Endothelial cell of umbilical vein (primary cell): Measurements from ENCODE around the gene GNB2. TPM values are rescaled to one million over a fixed set of nuclear protein-coding genes. Genes with fewer than 3 reads are reported as not detected.
A peak's percentile ranks its signal among the peaks of the same experiment; 100 is the strongest.

Experiments
- BruUV-seq: library from RNA; stranded (reverse); fragments of 400-500 nt; replicated peaks from 2 replicates; lab custom pipeline; 2021; lab: Mats Ljungman, UMichigan
- CTCF ChIA-PET: fragments of 300-600, 350-600 bp; sonication (Branson Sonifier 250); formaldehyde crosslinking; loops from one replicate; lab custom pipeline; 2021; ENCODE audit warnings: antibody characterized with exemption, inconsistent platforms; lab: Charles Lee
- POLR2A ChIA-PET: fragments of 300-600, 350-600 bp; sonication (Branson Sonifier 250); formaldehyde crosslinking; loops from one replicate; lab custom pipeline; 2021; ENCODE audit warnings: antibody characterized with exemption, inconsistent platforms; lab: Charles Lee
- DNase-seq: peaks from one replicate; pipeline ENCODE4 v3.0.0-alpha.2; 2011; ENCODE audit warnings: low read depth, low spot score
- FAIRE-seq: peaks from 2 replicates; lab custom pipeline; 2011; peaks lifted over from hg19 to GRCh38; lab: Jason Lieb, UNC
- H2AFZ ChIP-seq: 2 replicates; pipeline ENCODE4 v1.6.0; 2012; ENCODE audit warnings: low read depth, low read length, control low read depth, inconsistent platforms
- H3K27ac ChIP-seq: 2 replicates; pipeline ENCODE4 v1.5.1; 2011; ENCODE audit warnings: low read depth, mild to moderate bottlenecking, control low read depth, low read length, moderate library complexity; ENCODE audit not compliant: insufficient read depth
- H3K27me3 ChIP-seq, 2 experiments: 2 replicates each; pipeline versions ENCODE4 v1.6.0 to v1.6.1; 2011; ENCODE audit warnings: low read length in 2 of 2, mixed read lengths in 1 of 2; ENCODE audit not compliant: control insufficient read depth in 2 of 2, insufficient read depth in 2 of 2
- H3K36me3 ChIP-seq, 2 experiments: 2 replicates in 1 of 2; 3 replicates in 1 of 2; pipeline ENCODE4 v1.5.1; 2011; ENCODE audit warnings: low read length in 2 of 2, mild to moderate bottlenecking in 1 of 2, moderate library complexity in 1 of 2; ENCODE audit not compliant: control insufficient read depth in 2 of 2, insufficient read depth in 2 of 2; ENCODE audit errors: extremely low read depth in 1 of 2
- H3K4me1 ChIP-seq: 3 replicates; pipeline ENCODE4 v1.5.1; 2011; ENCODE audit warnings: mild to moderate bottlenecking, low read length; ENCODE audit not compliant: control insufficient read depth, insufficient read depth; ENCODE audit errors: extremely low read depth
- H3K4me2 ChIP-seq: 2 replicates; pipeline ENCODE4 v1.6.1; 2011; ENCODE audit warnings: low read length, control low read depth, mixed read lengths; ENCODE audit not compliant: insufficient read depth
- H3K4me3 ChIP-seq, 3 experiments: fragments of 200-600 bp in 1 of 3; sonication (generic), shearing (Covaris generic) in 1 of 3; replicated peaks in 1 of 3; 2 replicates each; pipeline ENCODE4 v1.5.1; 2011 to 2016; ENCODE audit warnings: control low read depth in 3 of 3, low read length in 3 of 3, mild to moderate bottlenecking in 2 of 3, inconsistent platforms in 1 of 3, low read depth in 1 of 3, moderate library complexity in 1 of 3; ENCODE audit not compliant: insufficient read depth in 1 of 3
- H3K79me2 ChIP-seq: 2 replicates; pipeline ENCODE4 v1.6.0; 2012; ENCODE audit warnings: low read length, inconsistent platforms; ENCODE audit not compliant: control insufficient read depth, insufficient read depth
- H3K9ac ChIP-seq: replicated peaks from 2 replicates; pipeline ENCODE3; 2011; ENCODE audit warnings: low read length, control low read depth; ENCODE audit not compliant: insufficient read depth; ENCODE audit errors: extremely low read depth
- H3K9me1 ChIP-seq: replicated peaks from 3 replicates; pipeline ENCODE4 v1.6.0; 2011; ENCODE audit warnings: mild to moderate bottlenecking, low read length; ENCODE audit not compliant: control insufficient read depth, insufficient read depth; ENCODE audit errors: extremely low read depth
- H3K9me3 ChIP-seq: replicated peaks from 2 replicates; pipeline ENCODE4 v1.5.1; 2012; ENCODE audit warnings: low read length, inconsistent platforms; ENCODE audit not compliant: control insufficient read depth, insufficient read depth
- H4K20me1 ChIP-seq: replicated peaks from 2 replicates; pipeline ENCODE3; 2011; ENCODE audit warnings: mild to moderate bottlenecking, low read length; ENCODE audit not compliant: control insufficient read depth, insufficient read depth; ENCODE audit errors: extremely low read depth
- CTCF ChIP-seq, 2 donors: IDR thresholded peaks; 1 replicate in 1 of 2; 2 replicates in 1 of 2; pipeline ENCODE4 v1.5.1; 2011; ENCODE audit warnings: low read length in 2 of 2, mild to moderate bottlenecking in 2 of 2, moderate library complexity in 2 of 2, control low read depth in 1 of 2, inconsistent platforms in 1 of 2, low read depth in 1 of 2; ENCODE audit not compliant: insufficient read depth in 1 of 2; ENCODE audit errors: extremely low read depth in 1 of 2
- EZH2 ChIP-seq: IDR thresholded peaks from 2 replicates; pipeline ENCODE4 v1.6.1; 2012; ENCODE audit warnings: borderline replicate concordance, low read depth, mild to moderate bottlenecking, moderate library complexity, low read length, inconsistent platforms; ENCODE audit not compliant: severe bottlenecking
- FOS ChIP-seq: IDR thresholded peaks from 2 replicates; pipeline ENCODE4 v1.6.1; 2011; ENCODE audit warnings: mild to moderate bottlenecking, low read length, moderate library complexity, borderline replicate concordance; ENCODE audit not compliant: insufficient read depth
- GATA2 ChIP-seq: IDR thresholded peaks from 2 replicates; pipeline ENCODE4 v1.7.0; 2011; ENCODE audit warnings: low read depth, mild to moderate bottlenecking, moderate library complexity, mixed read lengths, low read length; ENCODE audit not compliant: insufficient read length, insufficient read depth
- JUN ChIP-seq: IDR thresholded peaks from 2 replicates; pipeline ENCODE4 v1.6.1; 2011; ENCODE audit warnings: borderline replicate concordance, low read depth; ENCODE audit not compliant: insufficient read length, insufficient read depth
- MAX ChIP-seq: IDR thresholded peaks from 2 replicates; pipeline ENCODE4 v1.6.1; 2011; ENCODE audit not compliant: insufficient read depth, insufficient read length
- MYC ChIP-seq: IDR thresholded peaks from one replicate; pipeline ENCODE4 v1.6.1; 2011; ENCODE audit warnings: mild to moderate bottlenecking, low read depth, low read length
- POLR2A ChIP-seq: IDR thresholded peaks from 2 replicates; pipeline ENCODE4 v1.6.1; 2012; ENCODE audit warnings: low read depth, mild to moderate bottlenecking, control low read depth, low read length
- POLR2AphosphoS5 ChIP-seq: IDR thresholded peaks from 2 replicates; pipeline ENCODE4 v1.6.1; 2012; ENCODE audit warnings: low read depth, mild to moderate bottlenecking, control low read depth, low read length, moderate library complexity; ENCODE audit not compliant: insufficient read depth
- dilution Hi-C: fragments of 300-500 bp; cut with MboI; formaldehyde crosslinking; loops from one replicate; pipeline ENCODE4 v1.15.0; 2019; ENCODE audit warnings: low sequenced_read_pairs; ENCODE audit not compliant: extremely low pct_ligation_motif_present
- intact Hi-C: fragments of 100-400 bp; cut with micrococcal nuclease; formaldehyde crosslinking; loops from one replicate; pipeline ENCODE4 v1.10.0; 2022
- polyA plus RNA-seq, 4 experiments: library from polyadenylated mRNA; depleted of rRNA in 3 of 4; stranded (reverse) in 3 of 4; unstranded in 1 of 4; fragments of >200 nt; gene quantifications; 2 replicates each; pipeline versions ENCODE4 v1.2.1 to v1.2.3, GENCODE V29; 2011 to 2012; ENCODE audit warnings: missing spikeins in 1 of 4
- total RNA-seq: library from RNA; stranded (reverse); gene quantifications from 2 replicates; pipeline ENCODE4 v1.2.3, GENCODE V29; 2021

GNB2 gene
- total and polyA plus RNA-seq, 2 donors (not counting 3 experiments of a cell fraction or from before 2014, with no cell fraction given) = 297 to 433 TPM

GRCh38 chr7:100629117-100629716 lies 44.3 kb upstream of the GNB2 start:
- FAIRE-seq (no peak), DNase-seq (no peak)
- Histone ChIP-seq H3K79me2 (no peaks in the 10 kb centered on the region), H3K4me1 (peaks cover 8% of the 10 kb centered on the region), H3K27me3 (peaks cover 1 to 3% of the 10 kb centered on the region in 2 experiments), H2AFZ (no peak overlapping the region), H3K4me2 (no peak overlapping the region), H4K20me1 (no peaks in the 10 kb centered on the region), H3K4me3 (no peak overlapping the region), H3K27ac (no peak overlapping the region), H3K36me3 (no peaks in the 10 kb centered on the region), H3K9me1 (no peaks in the 10 kb centered on the region), H3K9me3 (no peaks in the 10 kb centered on the region), H3K9ac (no peak overlapping the region)
- dilution Hi-C loops = no loop called here
- CTCF ChIA-PET = interaction anchor here (0.6 to 2.2 kb wide), 11 partner anchors 10 to 76 kb away, joined by 3 to 8 read pairs (median 4); partner anchors contain the start of genes FBXO24, MOSPD3 and POP7
- intact Hi-C loops = loop anchor here (5.0 kb wide), 1 partner anchor 63 kb away; the partner anchor contains the start of gene GIGYF1
- BruUV-seq = no TSS peak
- POLR2A ChIA-PET = interaction anchor here (0.6 kb wide), 1 partner anchor 23 kb away, joined by 4 read pairs; no protein-coding TSS in a partner anchor
- TF ChIP-seq MYC (no peak), CTCF (IDR thresholded peaks at IDR 0.05; ENCODE audit: extremely low read depth in 1 of 2, insufficient read depth in 1 of 2, low read depth in 1 of 2, low read length in 2 of 2) (peak; percentile 17 to 39)

- FAIRE-seq (no peak), DNase-seq (no peak)
- Histone ChIP-seq H3K4me1 (peaks cover 8% of the 10 kb centered on the region), H3K79me2 (no peaks in the 10 kb centered on the region), H4K20me1 (no peaks in the 10 kb centered on the region), H3K4me3 (no peak overlapping the region), H3K9ac (no peak overlapping the region), H2AFZ (no peak overlapping the region), H3K9me1 (no peaks in the 10 kb centered on the region), H3K36me3 (no peaks in the 10 kb centered on the region), H3K4me2 (no peak overlapping the region), H3K27me3 (peaks cover 2 to 3% of the 10 kb centered on the region in 2 experiments), H3K9me3 (no peaks in the 10 kb centered on the region), H3K27ac (no peak overlapping the region)
- TF ChIP-seq POLR2A (no peak), GATA2 (no peak), CTCF (IDR thresholded peaks at IDR 0.05; ENCODE audit: extremely low read depth in 1 of 2, insufficient read depth in 1 of 2, low read depth in 1 of 2, low read length in 2 of 2) (no peak), FOS (no peak), POLR2AphosphoS5 (no peak), MYC (no peak), MAX (no peak), JUN (no peak), EZH2 (no peak)
- ChIA-PET POLR2A (no interaction called here), CTCF (interaction anchor here (0.7 to 2.2 kb wide), 7 partner anchors 9 to 71 kb away, joined by 3 to 8 read pairs (median 5); partner anchors contain the start of genes FBXO24 and MOSPD3)
- BruUV-seq = no TSS peak
- dilution Hi-C loops (no loop called here), intact Hi-C loops (no loop called here)
Observed at GRCh38 chr7:100630066-100630465, 43.5 kb upstream of the GNB2 start.
